ENCODE data around the gene PIGP. TPM values are rescaled to one million over a fixed set of nuclear protein-coding genes. Genes with fewer than 3 reads are reported as not detected.

PIGP gene
- total and polyA plus RNA-seq, 10 of the 15 experiments (the other 5 are each of a cell fraction or from before 2014, with no cell fraction given), result 17.0 to 65.0 (median 29.5) TPM

DNA sequence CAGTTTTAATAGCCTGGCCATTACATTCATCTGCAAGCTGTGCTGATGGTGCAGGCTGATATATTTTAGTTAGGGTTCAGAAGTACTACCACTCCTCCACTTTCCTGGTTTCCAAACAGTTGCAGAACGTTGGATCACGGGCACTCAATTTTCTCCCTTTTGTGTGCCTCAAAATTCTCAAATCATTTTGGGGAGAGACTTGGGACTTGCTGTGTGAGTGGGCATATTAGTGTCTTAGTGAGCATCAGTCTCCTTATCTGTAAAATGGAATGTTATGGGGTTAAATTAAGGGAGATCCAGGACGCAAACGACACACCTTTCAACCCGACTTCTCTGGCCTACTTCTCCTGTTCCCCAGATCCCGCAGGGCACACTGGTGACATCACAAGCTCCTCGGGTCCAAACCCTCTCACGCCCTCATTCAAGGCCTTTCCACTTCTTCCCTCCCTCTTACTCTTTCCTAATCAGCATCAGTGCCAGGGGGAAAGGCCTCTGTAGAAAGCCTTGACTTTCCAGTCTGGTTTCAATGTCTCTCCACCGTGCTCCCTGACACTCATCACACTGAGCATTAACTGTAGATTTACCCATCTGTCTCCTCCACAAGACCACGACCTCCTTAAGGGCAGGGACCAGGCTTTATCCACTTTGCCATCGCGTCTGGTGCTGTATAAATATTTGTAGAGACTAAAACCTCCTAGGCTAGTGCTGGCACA, 1.2 kb downstream of the PIGP start:
- H3K9me3 ChIP-seq (replicated peaks; ENCODE audit: control insufficient read depth, insufficient read depth, low read length), result no peaks in the 10 kb centered on the region
- TSS peak; percentile 69 for BruUV-seq (replicated peaks)
- in situ Hi-C loops (cut with MboI) (no loop called here), intact Hi-C loops (cut with micrococcal nuclease; ENCODE audit: unreplicated experiment) (loop anchor here (2.0 to 5.0 kb wide), 3 partner anchors 84 to 295 kb away; partner anchors contain the start of genes DYRK1A and VPS26C)
- ChIA-PET POLR2A (interaction anchor here (0.8 kb wide), 1 partner anchor 51 kb away, joined by 3 read pairs; no protein-coding TSS in a partner anchor), CTCF (interaction anchor here (0.8 to 3.2 kb wide), 6 partner anchors 8 to 492 kb away, joined by 3 to 10 read pairs (median 3); no protein-coding TSS in a partner anchor), RAD21 (ENCODE audit: unreplicated experiment) (no interaction called here), SMC1A (ENCODE audit: uncharacterized antibody, unreplicated experiment) (interaction anchor here (1.2 kb wide), 1 partner anchor 15 kb away, joined by 3 read pairs; no protein-coding TSS in a partner anchor)
- H3K27me3 ChIP-seq (replicated peaks in 1 of 2; ENCODE audit: control insufficient read depth in 2 of 2, insufficient read depth in 2 of 2, low read length in 1 of 2), result no peaks in the 10 kb centered on the region
- TF ChIP-seq NBN (IDR thresholded peaks at IDR 0.05) (no peak), MLLT1 (IDR thresholded peaks at IDR 0.05) (peak; percentile 95)
- H3K36me3 ChIP-seq (ENCODE audit: control insufficient read depth in 2 of 2, insufficient read depth in 2 of 2, low read length in 1 of 2), result peaks cover 0 to 2% of the 10 kb centered on the region in 2 experiments; a peak in 2 of 4 replicates
- H3K4me2 ChIP-seq (ENCODE audit: control insufficient read depth, insufficient read depth), result peak overlapping the region; percentile 74
- DNase-seq (ENCODE audit: low read depth, low spot score), result no peak
- whole genome bisulfite sequencing (ENCODE audit: insufficient coverage, insufficient replicate concordance, low lambda C conversion rate, missing lambda C conversion rate), result 39% methylated on average over 12 of the region's 12 CpGs
- H3K4me1 ChIP-seq (ENCODE audit: control insufficient read depth, insufficient read depth, low read length), result no peaks in the 10 kb centered on the region; the same call in 1 of the 2 replicates
- H4K20me1 ChIP-seq (ENCODE audit: control insufficient read depth, insufficient read depth), result no peaks in the 10 kb centered on the region
- peak overlapping the region; percentile 88 for H3K4me3 ChIP-seq
- H3K79me2 ChIP-seq (ENCODE audit: control insufficient read depth, insufficient read depth, low read length), result peaks cover 42% of the 10 kb centered on the region
- H3K27ac ChIP-seq (ENCODE audit: control insufficient read depth, insufficient read depth), result peak overlapping the region; percentile 96
- H2AFZ ChIP-seq (ENCODE audit: control insufficient read depth, low read depth, low read length), result peak overlapping the region; percentile 78
- H3K9ac ChIP-seq (ENCODE audit: control insufficient read depth, insufficient read depth, low read length), result peak overlapping the region; percentile 90
- ATAC-seq, result no peak
- FAIRE-seq, result peak; percentile 27

DNA sequence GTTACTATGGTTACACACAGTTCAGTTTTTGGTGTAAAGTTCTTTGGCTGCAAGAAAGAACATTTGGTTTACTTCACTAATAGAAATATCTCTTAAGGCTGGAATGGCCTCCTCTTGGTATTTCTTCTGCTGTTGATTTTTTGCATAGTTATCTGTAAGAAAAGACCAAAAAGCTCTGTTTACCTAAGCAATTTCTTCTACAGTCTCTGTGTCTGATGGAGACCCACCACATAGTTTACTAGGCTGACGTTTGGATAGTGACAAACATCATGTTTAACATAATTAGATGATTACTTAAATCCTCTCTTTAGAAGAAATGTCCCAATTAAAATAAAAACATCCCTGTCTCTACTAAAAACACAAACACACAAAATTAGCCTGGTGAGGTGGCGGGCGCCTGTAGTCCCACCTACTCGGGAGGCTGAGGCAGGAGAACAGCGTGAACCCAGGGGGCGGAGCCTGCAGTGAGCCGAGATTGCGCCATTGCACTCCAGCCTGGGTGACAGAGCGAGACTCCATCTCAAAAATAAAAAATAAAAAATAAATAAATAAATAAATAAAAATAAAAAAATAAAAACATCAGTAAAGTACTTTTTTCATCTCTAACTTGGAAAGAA, 7.2 kb downstream of the PIGP start:
- Histone ChIP-seq H3K9me3 (replicated peaks; ENCODE audit: control insufficient read depth, insufficient read depth, low read length) (no peaks in the 10 kb centered on the region), H3K27me3 (replicated peaks in 1 of 2; ENCODE audit: control insufficient read depth in 2 of 2, insufficient read depth in 2 of 2, low read length in 1 of 2) (no peaks in the 10 kb centered on the region), H3K36me3 (ENCODE audit: control insufficient read depth in 2 of 2, insufficient read depth in 2 of 2, low read length in 1 of 2) (peaks cover 0 to 5% of the 10 kb centered on the region in 2 experiments; a peak in 2 of 4 replicates), H3K27ac (ENCODE audit: control insufficient read depth, insufficient read depth) (no peak overlapping the region), H3K4me2 (ENCODE audit: control insufficient read depth, insufficient read depth) (no peak overlapping the region), H3K4me3 (no peak overlapping the region), H2AFZ (ENCODE audit: control insufficient read depth, low read depth, low read length) (no peak overlapping the region), H3K4me1 (ENCODE audit: control insufficient read depth, insufficient read depth, low read length) (no peaks in the 10 kb centered on the region; the same call in 1 of the 2 replicates), H3K79me2 (ENCODE audit: control insufficient read depth, insufficient read depth, low read length) (no peaks in the 10 kb centered on the region), H3K9ac (ENCODE audit: control insufficient read depth, insufficient read depth, low read length) (no peak overlapping the region), H4K20me1 (ENCODE audit: control insufficient read depth, insufficient read depth) (no peaks in the 10 kb centered on the region)
- 93% methylated on average over 9 of the region's 9 CpGs for WGBS (ENCODE audit: insufficient coverage, insufficient replicate concordance, low lambda C conversion rate, missing lambda C conversion rate)
- ChIA-PET POLR2A (no interaction called here), CTCF (interaction anchor here (1.0 to 1.3 kb wide), 2 partner anchors 10 to 75 kb away, joined by 3 read pairs; no protein-coding TSS in a partner anchor), SMC1A (ENCODE audit: uncharacterized antibody, unreplicated experiment) (no interaction called here), RAD21 (ENCODE audit: unreplicated experiment) (no interaction called here)
- in situ Hi-C loops (cut with MboI), result no loop called here
- no peak for ATAC-seq
- no peak for FAIRE-seq
- BruUV-seq (replicated peaks), result no TSS peak
- intact Hi-C loops (cut with micrococcal nuclease; ENCODE audit: unreplicated experiment), result no loop called here
- no peak for DNase-seq (ENCODE audit: low read depth, low spot score)
- TF ChIP-seq ZNF24 (IDR thresholded peaks at IDR 0.05) (no peak), CHD4 (IDR thresholded peaks at IDR 0.05) (no peak), RB1 (IDR thresholded peaks at IDR 0.05; ENCODE audit: borderline replicate concordance) (no peak), SMAD5 (IDR thresholded peaks at IDR 0.05; ENCODE audit: low read depth) (no peak), YY1 (IDR thresholded peaks at IDR 0.05; ENCODE audit: low read depth, low read length) (no peak), SIX5 (IDR thresholded peaks at IDR 0.05; ENCODE audit: low read depth, low read length, severe bottlenecking) (no peak)
- TF ChIP-seq, protein P1, sequence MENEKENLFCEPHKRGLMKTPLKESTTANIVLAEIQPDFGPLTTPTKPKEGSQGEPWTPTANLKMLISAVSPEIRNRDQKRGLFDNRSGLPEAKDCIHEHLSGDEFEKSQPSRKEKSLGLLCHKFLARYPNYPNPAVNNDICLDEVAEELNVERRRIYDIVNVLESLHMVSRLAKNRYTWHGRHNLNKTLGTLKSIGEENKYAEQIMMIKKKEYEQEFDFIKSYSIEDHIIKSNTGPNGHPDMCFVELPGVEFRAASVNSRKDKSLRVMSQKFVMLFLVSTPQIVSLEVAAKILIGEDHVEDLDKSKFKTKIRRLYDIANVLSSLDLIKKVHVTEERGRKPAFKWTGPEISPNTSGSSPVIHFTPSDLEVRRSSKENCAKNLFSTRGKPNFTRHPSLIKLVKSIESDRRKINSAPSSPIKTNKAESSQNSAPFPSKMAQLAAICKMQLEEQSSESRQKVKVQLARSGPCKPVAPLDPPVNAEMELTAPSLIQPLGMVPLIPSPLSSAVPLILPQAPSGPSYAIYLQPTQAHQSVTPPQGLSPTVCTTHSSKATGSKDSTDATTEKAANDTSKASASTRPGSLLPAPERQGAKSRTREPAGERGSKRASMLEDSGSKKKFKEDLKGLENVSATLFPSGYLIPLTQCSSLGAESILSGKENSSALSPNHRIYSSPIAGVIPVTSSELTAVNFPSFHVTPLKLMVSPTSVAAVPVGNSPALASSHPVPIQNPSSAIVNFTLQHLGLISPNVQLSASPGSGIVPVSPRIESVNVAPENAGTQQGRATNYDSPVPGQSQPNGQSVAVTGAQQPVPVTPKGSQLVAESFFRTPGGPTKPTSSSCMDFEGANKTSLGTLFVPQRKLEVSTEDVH (IDR thresholded peaks at IDR 0.05; ENCODE audit: low read depth, partially characterized antibody), result no peak
